ENCODE measurements around the gene ZNF606. TPM values are rescaled to one million over a fixed set of nuclear protein-coding genes. Genes with fewer than 3 reads are reported as not detected.
A peak's percentile ranks its signal among the peaks of the same experiment; 100 is the strongest.

ZNF606 gene
- 8.1 and 8.2 TPM in 2 replicates for polyA plus RNA-seq (2013)

DNA sequence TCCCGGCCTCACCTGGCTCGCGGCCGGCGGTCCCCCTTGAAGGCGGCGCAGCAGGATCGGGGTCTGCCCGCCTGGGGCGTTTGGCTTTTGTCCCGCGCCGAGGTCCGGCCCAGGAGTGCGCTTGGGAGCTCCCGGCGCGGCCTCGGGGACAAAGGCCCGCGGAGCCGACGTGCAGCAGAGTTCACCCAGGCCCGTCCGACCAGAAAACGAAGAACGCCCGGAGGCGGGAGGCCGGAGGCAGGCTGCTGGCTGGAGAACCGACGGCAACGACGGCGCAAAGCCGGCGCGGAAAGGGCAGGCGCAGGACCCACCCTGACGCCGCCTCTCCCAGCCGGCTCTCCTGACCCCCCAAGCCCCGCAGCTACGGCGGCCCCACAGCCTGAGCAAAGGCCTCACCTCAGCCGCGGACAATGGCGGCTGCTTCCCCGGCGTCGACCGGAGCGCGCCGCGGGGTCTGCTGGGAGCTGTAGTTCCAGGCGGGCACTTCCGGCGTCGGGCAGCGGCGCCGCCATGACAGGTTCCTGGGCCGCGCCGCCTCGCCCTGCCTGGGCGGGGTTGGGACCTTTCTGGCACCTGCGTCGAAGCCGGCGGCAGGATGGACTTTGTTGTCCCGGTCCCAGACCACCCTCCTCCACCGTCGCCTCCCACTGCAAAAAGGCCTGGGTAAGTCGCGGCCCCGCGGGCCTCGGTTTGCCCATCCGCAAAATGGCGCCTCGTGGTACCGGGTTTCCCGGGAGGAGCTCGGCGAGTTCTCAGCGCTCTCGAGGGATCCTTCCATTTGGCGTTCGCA lies at the start of gene ZNF606:
Gene ZNF606, minus strand, starts transcription at position 437 of the 790 bp plus-strand sequence. CDS start 1,501 bp downstream, outside the sequence.
- peak within 1 kb of the TSS; percentile 94 for H2BK5ac ChIP-seq (ENCODE audit: low read depth, low read length, poor library complexity)
- no peak within 1 kb of the TSS for H3K23ac ChIP-seq (ENCODE audit: low read length)
- no peak within 1 kb of the TSS for H2BK12ac ChIP-seq (ENCODE audit: low read length)
- H3K4ac ChIP-seq (ENCODE audit: low read depth, low read length), result peak within 1 kb of the TSS; percentile 90
- peak; percentile 80 to 85 for DNase-seq
- H3K79me1 ChIP-seq (ENCODE audit: low read length), result peaks cover 12% of the 10 kb centered on the region
- H3K4me3 ChIP-seq (ENCODE audit: low read depth, low read length), result peak within 1 kb of the TSS; percentile 91
- no peaks in the 10 kb centered on the region for H3K27me3 ChIP-seq (ENCODE audit: insufficient read depth, low read length)
- peak within 1 kb of the TSS; percentile 99 for H3K14ac ChIP-seq (ENCODE audit: low read length)
- peak within 1 kb of the TSS; percentile 99 for H4K12ac ChIP-seq (ENCODE audit: low read depth, low read length)
- H3K9ac ChIP-seq (ENCODE audit: low read length), result peak within 1 kb of the TSS; percentile 88
- peak within 1 kb of the TSS; percentile 88 for H3K27ac ChIP-seq (ENCODE audit: low read depth, low read length)
- peak within 1 kb of the TSS; percentile 91 for H2BK120ac ChIP-seq (ENCODE audit: insufficient read depth, low read length, poor library complexity)
- H3K36me3 ChIP-seq (ENCODE audit: control insufficient read depth in 1 of 2, insufficient read depth in 2 of 2, low read length in 2 of 2), result peaks cover 29 to 32% of the 10 kb centered on the region in 2 experiments
- H4K91ac ChIP-seq (ENCODE audit: low read depth, low read length), result peak within 1 kb of the TSS; percentile 98
- peak within 1 kb of the TSS; percentile 98 for H3K4me2 ChIP-seq (ENCODE audit: low read length)
- peak within 1 kb of the TSS; percentile 85 for H4K8ac ChIP-seq (ENCODE audit: low read depth, low read length)
- WGBS (ENCODE audit: extremely low coverage, insufficient coverage, insufficient read length), result no CpG with 5 or more reads among the region's 91 CpGs
- H2AK5ac ChIP-seq (ENCODE audit: low read length), result peak within 1 kb of the TSS; percentile 6
- peak within 1 kb of the TSS; percentile 97 for H3K18ac ChIP-seq (ENCODE audit: low read length)
- H3K9me3 ChIP-seq (ENCODE audit: insufficient read depth, low read depth, low read length), result peaks cover 15% of the 10 kb centered on the region
- peaks cover 13% of the 10 kb centered on the region for H3K79me2 ChIP-seq (ENCODE audit: control insufficient read depth, insufficient read depth, low read length, poor library complexity)
- peaks cover 11 to 14% of the 10 kb centered on the region in 2 experiments for H3K4me1 ChIP-seq (ENCODE audit: control insufficient read depth in 1 of 2, insufficient read depth in 2 of 2, low read length in 2 of 2)
- H2AFZ ChIP-seq (ENCODE audit: insufficient read depth, low read length, poor library complexity), result peak within 1 kb of the TSS; percentile 97

DNA sequence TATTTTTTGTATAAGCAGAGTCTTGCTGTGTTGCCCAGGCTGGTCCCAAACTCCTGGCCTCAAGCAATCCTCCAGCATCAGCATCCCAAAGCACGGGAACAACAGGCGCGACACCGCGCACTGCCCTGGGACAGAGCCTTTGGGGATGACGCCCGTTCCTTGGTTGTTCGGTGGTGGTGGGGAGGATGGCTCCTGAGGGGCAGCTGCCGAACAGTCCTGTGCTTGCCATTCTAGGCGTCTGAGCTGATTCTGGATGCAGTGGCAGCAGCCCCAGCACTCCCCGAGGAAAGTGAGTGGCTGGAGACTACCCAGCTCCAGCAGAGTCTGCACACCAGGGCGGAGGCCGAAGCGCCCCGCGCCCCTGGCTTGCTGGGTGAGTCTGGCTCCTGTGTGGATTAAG lies 49.6 kb upstream of the ZNF606 start:
- Histone ChIP-seq H4K91ac (ENCODE audit: low read depth, low read length) (no peak overlapping the region), H3K79me2 (ENCODE audit: control insufficient read depth, insufficient read depth, low read length, poor library complexity) (no peaks in the 10 kb centered on the region), H3K79me1 (ENCODE audit: low read length) (no peaks in the 10 kb centered on the region), H3K4me1 (ENCODE audit: control insufficient read depth in 1 of 2, insufficient read depth in 2 of 2, low read length in 2 of 2) (no peaks in the 10 kb centered on the region), H3K4me2 (ENCODE audit: low read length) (no peak overlapping the region), H3K23ac (ENCODE audit: low read length) (no peak overlapping the region), H2AK5ac (ENCODE audit: low read length) (no peak overlapping the region), H3K4me3 (ENCODE audit: low read depth, low read length) (no peak overlapping the region), H2BK12ac (ENCODE audit: low read length) (no peak overlapping the region), H2BK120ac (ENCODE audit: insufficient read depth, low read length, poor library complexity) (no peak overlapping the region), H3K14ac (ENCODE audit: low read length) (no peak overlapping the region), H3K18ac (ENCODE audit: low read length) (no peak overlapping the region), H3K27me3 (ENCODE audit: insufficient read depth, low read length) (no peaks in the 10 kb centered on the region), H3K9ac (ENCODE audit: low read length) (no peak overlapping the region), H3K4ac (ENCODE audit: low read depth, low read length) (no peak overlapping the region), H2BK5ac (ENCODE audit: low read depth, low read length, poor library complexity) (no peak overlapping the region), H4K8ac (ENCODE audit: low read depth, low read length) (no peak overlapping the region), H2AFZ (ENCODE audit: insufficient read depth, low read length, poor library complexity) (no peak overlapping the region), H3K27ac (ENCODE audit: low read depth, low read length) (no peak overlapping the region), H3K36me3 (ENCODE audit: control insufficient read depth in 1 of 2, insufficient read depth in 2 of 2, low read length in 2 of 2) (no peaks in the 10 kb centered on the region), H4K12ac (ENCODE audit: low read depth, low read length) (no peak overlapping the region), H3K9me3 (ENCODE audit: insufficient read depth, low read depth, low read length) (peaks cover 61% of the 10 kb centered on the region)
- DNase-seq, result no peak
- WGBS (ENCODE audit: extremely low coverage, insufficient coverage, insufficient read length), result no CpG with 5 or more reads among the region's 16 CpGs

DNA sequence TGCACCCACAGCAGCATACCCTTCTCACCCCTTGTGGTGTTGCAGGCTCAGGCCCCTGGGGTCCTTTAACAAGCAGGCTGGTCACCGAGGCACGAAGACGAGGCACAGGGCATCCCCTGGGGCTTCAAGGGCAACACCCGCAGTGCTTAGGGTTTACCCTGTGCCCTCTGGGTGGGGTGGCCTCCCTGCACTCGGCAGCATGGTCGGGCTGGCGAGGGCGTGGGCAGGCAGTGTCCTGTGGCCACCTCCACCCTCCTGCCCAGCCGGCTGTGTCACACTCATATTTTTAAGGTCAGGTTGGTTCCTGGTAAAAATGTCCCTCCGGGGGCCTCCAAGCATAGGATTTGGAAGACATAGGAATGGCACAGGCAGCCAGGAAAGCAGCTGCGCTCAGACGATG lies 45.1 kb upstream of the ZNF606 start:
- H2BK5ac ChIP-seq (ENCODE audit: low read depth, low read length, poor library complexity), result no peak overlapping the region
- H2BK120ac ChIP-seq (ENCODE audit: insufficient read depth, low read length, poor library complexity), result no peak overlapping the region
- H3K27me3 ChIP-seq (ENCODE audit: insufficient read depth, low read length), result peaks cover 3% of the 10 kb centered on the region
- no peak overlapping the region for H3K4ac ChIP-seq (ENCODE audit: low read depth, low read length)
- no peaks in the 10 kb centered on the region for H3K79me2 ChIP-seq (ENCODE audit: control insufficient read depth, insufficient read depth, low read length, poor library complexity)
- WGBS (ENCODE audit: extremely low coverage, insufficient coverage, insufficient read length), result no CpG with 5 or more reads among the region's 12 CpGs
- H3K4me2 ChIP-seq (ENCODE audit: low read length), result no peak overlapping the region
- H3K4me3 ChIP-seq (ENCODE audit: low read depth, low read length), result no peak overlapping the region
- H4K12ac ChIP-seq (ENCODE audit: low read depth, low read length), result no peak overlapping the region
- H3K36me3 ChIP-seq (ENCODE audit: control insufficient read depth in 1 of 2, insufficient read depth in 2 of 2, low read length in 2 of 2), result no peaks in the 10 kb centered on the region
- no peak overlapping the region for H3K14ac ChIP-seq (ENCODE audit: low read length)
- no peak overlapping the region for H3K27ac ChIP-seq (ENCODE audit: low read depth, low read length)
- no peak overlapping the region for H4K91ac ChIP-seq (ENCODE audit: low read depth, low read length)
- no peaks in the 10 kb centered on the region for H3K4me1 ChIP-seq (ENCODE audit: control insufficient read depth in 1 of 2, insufficient read depth in 2 of 2, low read length in 2 of 2)
- no peak overlapping the region for H2AK5ac ChIP-seq (ENCODE audit: low read length)
- H3K9ac ChIP-seq (ENCODE audit: low read length), result no peak overlapping the region
- no peak for DNase-seq
- no peak overlapping the region for H3K18ac ChIP-seq (ENCODE audit: low read length)
- H2BK12ac ChIP-seq (ENCODE audit: low read length), result no peak overlapping the region
- H3K9me3 ChIP-seq (ENCODE audit: insufficient read depth, low read depth, low read length), result peaks cover 68% of the 10 kb centered on the region
- H3K23ac ChIP-seq (ENCODE audit: low read length), result no peak overlapping the region
- no peaks in the 10 kb centered on the region for H3K79me1 ChIP-seq (ENCODE audit: low read length)
- H2AFZ ChIP-seq (ENCODE audit: insufficient read depth, low read length, poor library complexity), result no peak overlapping the region
- no peak overlapping the region for H4K8ac ChIP-seq (ENCODE audit: low read depth, low read length)

DNA sequence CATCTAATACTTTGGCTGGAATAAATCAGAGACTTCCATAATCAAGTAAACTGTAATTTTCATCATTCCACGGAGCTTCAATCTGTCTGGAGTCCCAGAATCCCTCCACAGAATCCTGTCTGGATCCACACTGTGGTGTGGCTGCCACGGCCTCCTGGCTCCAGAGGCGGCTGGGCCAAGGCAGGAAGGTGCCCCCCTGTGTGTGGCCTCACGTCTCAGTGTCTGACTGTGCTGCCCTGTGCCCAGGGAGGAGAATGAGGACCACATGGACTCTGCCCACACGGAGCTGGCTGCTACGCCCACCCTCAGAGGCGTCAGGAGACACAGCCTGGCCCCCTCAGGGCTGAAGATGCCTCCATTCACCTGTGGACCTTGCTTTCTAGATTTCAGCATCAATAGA lies 44.2 kb upstream of the ZNF606 start:
- no peak overlapping the region for H3K18ac ChIP-seq (ENCODE audit: low read length)
- no peak overlapping the region for H2BK12ac ChIP-seq (ENCODE audit: low read length)
- H2BK5ac ChIP-seq (ENCODE audit: low read depth, low read length, poor library complexity), result no peak overlapping the region
- no peak overlapping the region for H3K27ac ChIP-seq (ENCODE audit: low read depth, low read length)
- WGBS (ENCODE audit: extremely low coverage, insufficient coverage, insufficient read length), result no CpG with 5 or more reads among the region's 7 CpGs
- H2BK120ac ChIP-seq (ENCODE audit: insufficient read depth, low read length, poor library complexity), result no peak overlapping the region
- no peaks in the 10 kb centered on the region for H3K79me1 ChIP-seq (ENCODE audit: low read length)
- H2AFZ ChIP-seq (ENCODE audit: insufficient read depth, low read length, poor library complexity), result no peak overlapping the region
- H3K4me3 ChIP-seq (ENCODE audit: low read depth, low read length), result no peak overlapping the region
- H3K4ac ChIP-seq (ENCODE audit: low read depth, low read length), result no peak overlapping the region
- no peak overlapping the region for H3K9ac ChIP-seq (ENCODE audit: low read length)
- H2AK5ac ChIP-seq (ENCODE audit: low read length), result no peak overlapping the region
- H4K91ac ChIP-seq (ENCODE audit: low read depth, low read length), result no peak overlapping the region
- H3K4me1 ChIP-seq (ENCODE audit: control insufficient read depth in 1 of 2, insufficient read depth in 2 of 2, low read length in 2 of 2), result no peaks in the 10 kb centered on the region
- DNase-seq, result no peak
- H4K8ac ChIP-seq (ENCODE audit: low read depth, low read length), result no peak overlapping the region
- no peak overlapping the region for H3K14ac ChIP-seq (ENCODE audit: low read length)
- H3K27me3 ChIP-seq (ENCODE audit: insufficient read depth, low read length), result peaks cover 3% of the 10 kb centered on the region
- H4K12ac ChIP-seq (ENCODE audit: low read depth, low read length), result no peak overlapping the region
- H3K4me2 ChIP-seq (ENCODE audit: low read length), result no peak overlapping the region
- no peaks in the 10 kb centered on the region for H3K79me2 ChIP-seq (ENCODE audit: control insufficient read depth, insufficient read depth, low read length, poor library complexity)
- H3K9me3 ChIP-seq (ENCODE audit: insufficient read depth, low read depth, low read length), result peaks cover 64% of the 10 kb centered on the region
- H3K36me3 ChIP-seq (ENCODE audit: control insufficient read depth in 1 of 2, insufficient read depth in 2 of 2, low read length in 2 of 2), result no peaks in the 10 kb centered on the region
- H3K23ac ChIP-seq (ENCODE audit: low read length), result no peak overlapping the region

Data from trophoblast cell (in vitro differentiated cells and primary cell).